Testis (tissue), 2 donors: ENCODE measurements around the gene DIS3L2.

Experiments used
- CTCF ChIP-seq, 3 experiments: fragments of 450-650 bp in 2 of 3; fragments of 200-600 bp in 1 of 3; sonication (generic) in 1 of 3; IDR thresholded peaks; one replicate each; pipeline ENCODE4 v1.5.1; 2016 to 2019; ENCODE audit warnings: antibody characterized with exemption in 3 of 3, mild to moderate bottlenecking in 2 of 3, moderate library complexity in 1 of 3
- POLR2A ChIP-seq: fragments of 450-650 bp; IDR thresholded peaks from one replicate; pipeline ENCODE4 v1.6.1; 2017; ENCODE audit warnings: antibody characterized with exemption, mild to moderate bottlenecking, moderate library complexity

DNA sequence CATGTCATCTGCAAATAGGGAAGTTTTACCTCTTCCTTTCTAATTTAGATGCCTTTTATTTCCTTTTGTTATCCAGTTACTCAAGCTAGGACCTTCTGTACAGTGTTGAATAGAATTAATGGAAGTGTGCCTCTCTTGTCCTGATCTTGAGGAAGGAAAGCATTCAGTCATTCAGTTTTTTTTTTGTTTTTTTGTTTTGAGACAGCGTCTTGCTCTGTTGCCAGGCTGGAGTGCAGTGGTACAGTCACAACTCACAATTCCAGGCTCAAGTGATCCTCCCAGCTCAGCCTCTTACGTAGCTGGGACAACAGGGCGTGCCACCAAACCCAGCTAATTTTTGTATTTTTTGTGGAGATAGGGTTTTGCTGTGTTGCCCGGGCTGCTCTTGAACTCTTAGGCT, 213.1 kb downstream of the DIS3L2 start:
- no peak for TF ChIP-seq CTCF (IDR thresholded peaks at IDR 0.05)
- no peak for TF ChIP-seq POLR2A
